GM21515 (cell line): Measurements from ENCODE around the gene USP35.
"Not testable (repeated sequence)": the region's sequence is repeated elsewhere in the genome, so short reads cannot be mapped to it uniquely, and the experiment has no call there.

Experiments used
- ATAC-seq: cut with Tn5 transposase; IDR thresholded peaks from one replicate; pipeline ENCODE4 v1.9.1; 2021; ENCODE audit not compliant: unreplicated experiment

USP35 gene

GRCh38 chr11:78168539-78169477, 19.9 kb upstream of the USP35 start:
- no peak for ATAC-seq

GRCh38 chr11:78170413-78170812, 18.3 kb upstream of the USP35 start:
- no peak for ATAC-seq

DNA sequence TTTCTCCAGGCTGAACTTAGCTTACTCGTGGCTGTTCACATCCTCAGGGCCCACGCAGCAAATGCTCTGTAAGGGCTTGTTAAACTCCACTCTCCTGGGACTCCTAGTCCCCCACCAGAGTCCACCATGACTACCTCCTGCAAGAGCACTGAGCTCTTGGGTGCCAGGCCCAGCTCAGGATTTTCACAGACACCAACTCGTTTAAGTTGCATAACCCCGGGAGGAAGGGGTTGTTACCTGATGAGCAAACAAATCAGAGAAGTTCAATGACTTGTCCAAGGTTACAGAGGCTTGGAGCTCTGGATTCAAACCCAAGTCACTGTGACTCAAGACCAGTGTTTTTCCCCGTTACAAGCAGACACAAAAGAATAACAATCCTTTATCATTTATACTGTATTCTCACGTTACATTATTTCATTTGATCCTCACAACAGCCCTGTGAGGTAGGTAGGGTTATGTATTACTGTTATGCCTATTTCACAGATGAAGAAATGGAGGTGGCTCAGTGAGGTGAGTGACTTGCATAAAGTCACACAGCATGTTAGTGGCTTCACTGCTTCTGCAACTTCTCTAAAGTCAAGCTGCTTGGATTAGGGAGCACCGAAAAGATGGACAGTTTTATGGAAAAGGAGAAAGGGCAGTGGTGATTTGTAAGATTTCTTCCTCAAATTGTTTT, 17.7 kb upstream of the USP35 start:
- ATAC-seq, result no peak

DNA sequence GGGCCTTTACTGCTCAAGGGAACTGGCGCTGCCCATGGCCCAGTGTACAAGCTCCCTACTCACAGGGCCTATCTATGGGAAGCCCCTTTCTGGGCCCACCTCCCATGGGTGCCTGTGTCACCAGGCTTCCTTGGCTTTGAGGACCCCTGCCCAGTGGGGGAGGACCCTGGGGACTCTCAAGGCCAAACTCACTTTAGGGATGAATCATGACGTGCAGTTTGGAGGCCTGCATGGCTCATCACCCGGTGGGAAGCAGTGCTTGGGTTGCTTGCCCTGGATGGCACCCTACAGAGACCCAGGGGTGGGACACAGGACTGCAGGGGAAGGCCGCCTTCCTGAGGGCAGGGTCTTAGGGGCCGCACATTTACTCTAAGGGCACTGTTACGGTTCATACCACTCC, 16.8 kb upstream of the USP35 start:
- no peak for ATAC-seq

- not testable (repeated sequence) for ATAC-seq
These were observed 12.9 kb upstream of the USP35 start for GRCh38 chr11:78175862-78176261.

GRCh38 chr11:78176605-78177141, 12.0 kb upstream of the USP35 start:
- ATAC-seq, result no peak

DNA sequence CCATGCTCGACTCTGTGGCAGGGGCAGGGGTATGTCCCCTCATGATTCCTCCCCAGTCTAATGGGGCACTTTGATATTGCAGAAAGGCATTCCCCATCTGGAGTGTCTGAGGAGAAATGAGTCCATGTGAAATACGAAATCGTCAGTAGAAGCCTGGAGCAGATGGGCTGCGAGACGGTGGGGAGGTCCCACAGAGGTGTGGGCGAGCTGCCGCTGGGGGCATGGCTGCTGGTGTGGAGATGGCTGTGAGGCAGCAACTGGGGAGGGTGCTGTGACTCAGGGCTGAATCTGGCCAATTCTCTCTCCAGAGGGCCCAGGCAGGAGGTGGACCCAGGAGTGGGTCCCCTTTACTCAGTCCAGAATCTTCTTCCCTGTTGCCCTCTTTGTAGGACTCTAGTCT, 11.5 kb upstream of the USP35 start:
- no peak for ATAC-seq

GRCh38 chr11:78179459-78180071, 9.2 kb upstream of the USP35 start:
- no peak for ATAC-seq

DNA sequence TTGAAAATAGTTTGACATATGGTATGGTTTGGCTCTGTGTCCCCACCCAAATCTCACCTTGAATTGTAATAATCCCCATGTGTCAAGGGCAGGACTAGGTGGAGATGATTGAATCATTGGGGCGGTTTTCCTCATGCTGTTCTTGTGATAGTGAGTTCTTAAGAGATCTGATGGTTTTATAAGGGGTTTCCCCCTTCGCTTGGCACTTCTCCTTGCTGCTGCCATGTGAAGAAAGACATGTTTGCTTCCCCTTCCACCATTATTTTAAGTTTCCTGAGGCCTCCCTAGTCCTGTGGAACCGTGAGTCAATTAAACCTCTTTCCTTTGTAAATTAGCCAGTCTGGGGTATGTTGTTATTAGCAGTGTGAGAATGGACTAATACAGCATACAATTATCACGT, 8.0 kb upstream of the USP35 start:
- no peak for ATAC-seq

DNA sequence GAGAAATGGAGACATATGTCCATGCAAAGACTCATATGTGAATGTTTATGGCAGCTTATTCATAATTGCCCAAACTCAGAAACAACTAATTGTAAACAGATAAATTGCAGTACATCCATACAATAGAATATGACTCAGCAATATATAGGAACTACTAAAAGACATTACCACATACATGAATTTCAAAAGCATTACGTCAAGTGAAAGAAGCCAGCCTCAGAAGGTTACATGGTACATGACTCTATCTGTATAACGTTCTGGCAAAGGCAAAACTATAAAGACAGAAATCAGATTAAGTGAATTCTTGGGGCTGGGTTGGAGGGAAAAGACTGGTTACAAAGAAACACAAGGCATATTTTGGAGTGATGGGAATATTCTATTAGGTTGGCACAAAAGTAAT, 7.5 kb upstream of the USP35 start:
- no peak for ATAC-seq

DNA sequence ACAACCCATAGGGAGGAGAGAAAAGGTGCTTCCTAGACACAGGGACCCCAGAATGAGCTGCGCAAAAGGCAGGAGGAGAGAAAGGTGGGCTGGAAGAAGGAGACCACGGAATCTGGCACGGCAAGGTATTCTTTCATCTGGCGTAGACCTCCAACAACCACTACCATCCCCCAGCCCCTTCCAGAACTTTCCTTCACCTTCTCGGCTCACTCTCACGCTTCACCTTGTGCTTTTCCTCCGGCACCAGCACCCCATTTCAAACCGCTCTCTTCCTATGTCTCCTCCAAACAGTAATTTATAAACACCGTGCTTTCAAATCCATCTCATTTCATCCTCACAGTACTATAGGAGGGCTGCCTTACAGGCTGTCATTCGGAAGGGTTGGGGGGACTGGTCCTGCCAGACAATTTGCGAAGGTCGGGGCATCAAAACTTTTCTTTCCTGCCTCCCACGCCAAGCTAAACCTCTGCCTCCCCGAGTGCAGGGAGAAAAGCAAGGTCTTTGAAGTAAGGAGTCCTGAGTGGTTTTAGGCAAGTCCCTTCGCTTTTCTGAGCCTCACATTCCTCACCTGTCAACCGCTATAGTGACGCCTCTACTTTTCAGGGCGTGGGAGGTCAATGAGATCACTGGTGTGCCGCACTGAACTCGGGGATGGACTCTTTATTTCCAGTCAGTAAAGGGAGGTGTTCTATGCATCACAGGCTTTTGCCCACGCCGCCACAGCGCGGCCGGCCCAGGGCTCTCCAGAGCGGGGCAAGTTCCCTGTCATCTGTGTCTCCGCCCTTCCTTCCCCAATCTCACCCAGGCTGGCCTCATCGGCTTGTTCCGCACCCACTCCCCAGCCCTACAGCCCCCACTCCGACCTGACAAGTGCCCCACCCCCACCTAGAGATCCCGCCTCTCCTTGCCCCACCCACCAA, 1.1 kb upstream of the USP35 start:
- ATAC-seq, result peak; percentile 20

- no peak for ATAC-seq
These were observed 530 bp downstream of the USP35 start for GRCh38 chr11:78189174-78189724.

DNA sequence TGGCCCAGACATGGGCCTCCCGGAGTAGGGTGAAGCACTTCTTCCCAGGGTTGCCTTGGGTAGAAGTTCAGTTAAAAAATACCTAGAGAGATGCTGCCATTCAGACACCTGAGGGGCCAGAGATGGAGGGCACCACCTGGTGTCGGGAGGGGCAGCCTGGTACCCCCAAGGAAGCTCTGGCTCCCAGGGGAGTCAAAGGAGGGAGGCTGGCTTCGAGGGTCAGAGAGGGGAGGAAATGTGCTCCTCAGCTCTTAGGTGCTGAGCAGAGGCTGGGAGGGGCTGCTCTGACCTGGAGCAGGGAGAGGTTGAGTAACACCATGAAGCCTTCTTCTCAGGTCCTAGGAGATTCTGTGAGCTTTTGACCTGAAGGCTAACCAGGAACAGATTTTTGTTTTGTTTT, 1.1 kb downstream of the USP35 start:
- no peak for ATAC-seq

DNA sequence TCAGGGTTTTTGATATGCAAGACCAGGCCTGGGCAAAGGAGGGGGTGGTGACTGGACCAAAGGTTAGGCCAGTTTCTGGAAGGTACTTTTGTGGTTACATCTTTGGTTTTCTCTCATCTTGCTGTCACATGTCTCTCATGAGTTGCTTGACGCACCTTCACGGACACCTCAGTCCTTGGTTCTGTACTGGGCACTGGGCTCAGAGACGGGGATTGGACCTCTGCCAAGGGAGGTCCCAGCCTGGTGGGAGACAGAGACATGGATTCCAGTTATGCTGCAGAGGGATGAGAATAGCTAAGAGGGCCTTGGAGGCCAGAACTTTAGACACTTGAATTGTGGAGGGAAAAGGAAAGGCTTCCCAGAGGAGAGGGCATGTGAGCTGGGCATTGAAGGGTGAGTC, 1.7 kb downstream of the USP35 start:
- ATAC-seq, result no peak

DNA sequence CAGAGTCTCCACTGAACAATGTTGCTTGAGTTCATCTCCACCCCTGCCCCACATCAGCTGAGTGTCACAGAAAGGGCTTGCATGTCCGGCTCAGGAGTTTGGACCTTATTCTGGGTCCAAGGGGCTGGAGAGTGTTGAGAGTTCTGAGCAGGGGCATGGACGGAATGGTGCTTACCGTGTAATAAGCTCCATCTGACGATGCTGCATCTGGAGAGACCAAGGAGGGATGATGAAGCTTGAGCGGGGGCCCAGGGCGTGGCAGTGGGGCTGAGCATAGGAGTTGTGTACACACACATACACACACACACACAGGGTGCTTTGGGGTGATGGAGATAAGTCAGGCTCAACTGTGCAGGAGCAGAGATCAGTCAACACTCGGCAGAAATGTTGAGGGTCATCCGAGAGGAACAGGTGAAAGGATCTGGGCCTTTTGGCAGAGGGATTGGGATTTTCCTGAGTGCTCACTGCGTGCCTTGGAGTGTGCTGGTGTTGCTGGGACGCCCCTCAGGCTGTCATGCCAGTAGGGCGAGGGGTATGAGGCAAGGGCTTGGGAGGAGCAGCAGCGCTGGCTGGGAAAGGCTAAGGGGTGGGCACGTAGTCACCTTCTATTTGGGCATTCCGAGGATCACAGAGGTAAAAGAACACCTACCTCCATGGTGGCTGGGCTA, 2.3 kb downstream of the USP35 start:
- no peak for ATAC-seq

DNA sequence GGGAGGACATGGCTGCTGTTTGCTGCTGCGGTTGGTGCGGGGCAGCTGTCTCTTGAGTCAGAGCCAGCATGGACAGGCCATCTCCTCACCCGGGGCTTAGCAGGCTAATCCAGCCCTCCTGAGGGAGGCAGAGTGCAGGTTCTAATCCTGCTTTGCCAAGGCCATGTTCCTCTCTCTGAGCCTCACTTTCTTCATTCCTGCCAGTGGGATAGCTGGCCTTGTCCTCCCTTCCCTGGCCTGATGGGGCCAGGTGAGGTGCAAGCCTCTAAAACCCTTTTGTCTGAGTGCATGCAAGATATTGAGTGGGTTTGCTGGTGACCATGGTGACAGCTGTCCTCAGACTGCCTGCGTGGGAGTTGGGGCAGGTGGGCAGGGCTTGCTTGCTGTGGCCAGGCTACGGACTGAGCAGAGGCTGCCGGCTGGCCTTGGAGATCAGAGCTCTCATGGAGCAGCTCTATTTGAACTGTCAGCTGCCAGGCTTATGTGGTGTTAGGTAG, 3.6 kb downstream of the USP35 start:
- ATAC-seq, result no peak

GRCh38 chr11:78192911-78193351, 4.2 kb downstream of the USP35 start:
- ATAC-seq, result no peak

- no peak for ATAC-seq
These were observed 5.1 kb downstream of the USP35 start for GRCh38 chr11:78193806-78194205.

DNA sequence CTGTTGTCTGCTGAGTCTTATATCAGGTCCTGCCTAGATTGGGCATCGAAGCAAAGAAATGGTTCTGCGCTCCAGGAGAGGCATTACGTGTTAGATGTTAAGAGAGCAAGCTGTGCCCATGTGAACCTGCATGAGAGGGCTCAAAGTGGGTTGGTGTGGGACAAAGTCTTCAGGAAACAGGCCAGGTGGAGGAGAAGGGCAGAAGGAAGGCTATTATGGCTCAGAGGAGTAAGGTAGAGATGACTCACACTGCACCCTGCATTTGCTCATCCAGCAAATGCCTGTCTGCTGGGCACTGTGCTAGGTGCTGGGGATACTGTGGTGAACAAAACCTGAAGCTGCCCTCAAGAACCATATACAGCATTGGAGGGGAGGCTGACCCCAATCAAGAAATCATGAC, 5.8 kb downstream of the USP35 start:
- no peak for ATAC-seq
